Measurements from ENCODE around the gene BICD1. TPM values are rescaled to one million over a fixed set of nuclear protein-coding genes. Genes with fewer than 3 reads are reported as not detected.

BICD1 gene
- total and polyA plus RNA-seq, 4 donors, result 0.46 to 3.4 (median 1.1) TPM

GRCh38 chr12:32255588-32255987, 148.9 kb downstream of the BICD1 start:
- Histone ChIP-seq H3K27me3 (ENCODE audit: control insufficient read depth in 4 of 4, insufficient read depth in 4 of 4, low read length in 3 of 4) (no peaks in the 10 kb centered on the region), H3K9ac (ENCODE audit: low read depth in 1 of 2, low read length in 2 of 2) (no peak overlapping the region), H3K36me3 (ENCODE audit: control insufficient read depth in 4 of 4, insufficient read depth in 3 of 4, low read depth in 1 of 4, low read length in 3 of 4) (no peaks in the 10 kb centered on the region), H3K4me3 (ENCODE audit: low read depth in 1 of 3, low read length in 3 of 3) (no peak overlapping the region), H3K27ac (ENCODE audit: low read depth in 1 of 2, low read length in 2 of 2) (no peak overlapping the region), H3K9me3 (ENCODE audit: control insufficient read depth in 4 of 4, low read length in 3 of 4) (no peaks in the 10 kb centered on the region), H3K4me1 (ENCODE audit: control insufficient read depth in 4 of 4, insufficient read depth in 4 of 4, low read length in 3 of 4) (no peaks in the 10 kb centered on the region)
- 95% methylated on average over 4 of the region's 4 CpGs for WGBS
- TF ChIP-seq RAD21 (IDR thresholded peaks at IDR 0.05) (no peak), MAX (IDR thresholded peaks at IDR 0.05) (no peak), ZBTB33 (IDR thresholded peaks at IDR 0.05) (no peak), FOXA1 (IDR thresholded peaks at IDR 0.05) (no peak), HNF4A (conservative IDR thresholded peaks at IDR 0.05) (no peak), GABPA (IDR thresholded peaks at IDR 0.05 in 1 of 2, conservative IDR thresholded peaks at IDR 0.05 in 1 of 2) (no peak), YY1 (IDR thresholded peaks at IDR 0.05) (no peak), SP1 (IDR thresholded peaks at IDR 0.05) (no peak), FOXA2 (IDR thresholded peaks at IDR 0.05) (no peak), EGR1 (IDR thresholded peaks at IDR 0.05; ENCODE audit: low read depth in 2 of 2) (no peak), HNF4G (IDR thresholded peaks at IDR 0.05) (no peak), JUND (IDR thresholded peaks at IDR 0.05) (no peak), CTCF (IDR thresholded peaks at IDR 0.05; ENCODE audit: low read depth, low read length, missing input control) (no peak), RXRA (IDR thresholded peaks at IDR 0.05) (no peak), NR2F2 (IDR thresholded peaks at IDR 0.05) (no peak), TAF1 (conservative IDR thresholded peaks at IDR 0.05) (no peak)
- TF ChIP-seq, protein P1, sequence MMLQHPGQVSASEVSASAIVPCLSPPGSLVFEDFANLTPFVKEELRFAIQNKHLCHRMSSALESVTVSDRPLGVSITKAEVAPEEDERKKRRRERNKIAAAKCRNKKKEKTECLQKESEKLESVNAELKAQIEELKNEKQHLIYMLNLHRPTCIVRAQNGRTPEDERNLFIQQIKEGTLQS (IDR thresholded peaks at IDR 0.05), result no peak
- TF ChIP-seq, protein P2, sequence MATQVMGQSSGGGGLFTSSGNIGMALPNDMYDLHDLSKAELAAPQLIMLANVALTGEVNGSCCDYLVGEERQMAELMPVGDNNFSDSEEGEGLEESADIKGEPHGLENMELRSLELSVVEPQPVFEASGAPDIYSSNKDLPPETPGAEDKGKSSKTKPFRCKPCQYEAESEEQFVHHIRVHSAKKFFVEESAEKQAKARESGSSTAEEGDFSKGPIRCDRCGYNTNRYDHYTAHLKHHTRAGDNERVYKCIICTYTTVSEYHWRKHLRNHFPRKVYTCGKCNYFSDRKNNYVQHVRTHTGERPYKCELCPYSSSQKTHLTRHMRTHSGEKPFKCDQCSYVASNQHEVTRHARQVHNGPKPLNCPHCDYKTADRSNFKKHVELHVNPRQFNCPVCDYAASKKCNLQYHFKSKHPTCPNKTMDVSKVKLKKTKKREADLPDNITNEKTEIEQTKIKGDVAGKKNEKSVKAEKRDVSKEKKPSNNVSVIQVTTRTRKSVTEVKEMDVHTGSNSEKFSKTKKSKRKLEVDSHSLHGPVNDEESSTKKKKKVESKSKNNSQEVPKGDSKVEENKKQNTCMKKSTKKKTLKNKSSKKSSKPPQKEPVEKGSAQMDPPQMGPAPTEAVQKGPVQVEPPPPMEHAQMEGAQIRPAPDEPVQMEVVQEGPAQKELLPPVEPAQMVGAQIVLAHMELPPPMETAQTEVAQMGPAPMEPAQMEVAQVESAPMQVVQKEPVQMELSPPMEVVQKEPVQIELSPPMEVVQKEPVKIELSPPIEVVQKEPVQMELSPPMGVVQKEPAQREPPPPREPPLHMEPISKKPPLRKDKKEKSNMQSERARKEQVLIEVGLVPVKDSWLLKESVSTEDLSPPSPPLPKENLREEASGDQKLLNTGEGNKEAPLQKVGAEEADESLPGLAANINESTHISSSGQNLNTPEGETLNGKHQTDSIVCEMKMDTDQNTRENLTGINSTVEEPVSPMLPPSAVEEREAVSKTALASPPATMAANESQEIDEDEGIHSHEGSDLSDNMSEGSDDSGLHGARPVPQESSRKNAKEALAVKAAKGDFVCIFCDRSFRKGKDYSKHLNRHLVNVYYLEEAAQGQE (IDR thresholded peaks at IDR 0.05), result no peak
- DNase-seq (ENCODE audit: low spot score), result no peak
